WTC11 (cell line): Measurements from ENCODE around the gene ATF7. TPM values are rescaled to one million over a fixed set of nuclear protein-coding genes. Genes with fewer than 3 reads are reported as not detected.

Experiments
- ATAC-seq: fragments of 200-7000 bp; cut with Tn5 transposase; 2 replicates; pipeline ENCODE4 v1.10.0; 2021; ENCODE audit warnings: mild to moderate bottlenecking, moderate library complexity
- CTCF ChIA-PET: fragments of 300-600 bp; sonication (Branson Sonifier 250); formaldehyde crosslinking; loops from one replicate; lab custom pipeline; 2021; ENCODE audit warnings: antibody characterized with exemption; lab: Charles Lee
- POLR2A ChIA-PET: fragments of 350-600 bp; sonication (Branson Sonifier 250); formaldehyde crosslinking; loops from one replicate; lab custom pipeline; 2021; ENCODE audit warnings: antibody characterized with exemption; lab: Charles Lee
- DNase-seq: peaks from one replicate; pipeline ENCODE4 v3.0.0; 2021; ENCODE audit warnings: low spot score
- H3K27ac Mint-ChIP-seq: 2 replicates; pipeline ENCODE4 v1.8.0; 2021; ENCODE audit warnings: mixed read lengths
- H3K27me3 Mint-ChIP-seq: 2 replicates; pipeline ENCODE4 v1.8.0; 2021; ENCODE audit warnings: low read depth, mild to moderate bottlenecking, moderate library complexity, mixed read lengths
- H3K36me3 Mint-ChIP-seq: 2 replicates; pipeline ENCODE4 v1.8.0; 2021; ENCODE audit warnings: mixed read lengths
- H3K4me1 Mint-ChIP-seq: 2 replicates; pipeline ENCODE4 v1.8.0; 2022; ENCODE audit warnings: mixed read lengths
- H3K4me3 Mint-ChIP-seq: 2 replicates; pipeline ENCODE4 v1.8.0; 2021; ENCODE audit warnings: mild to moderate bottlenecking, moderate library complexity, mixed read lengths
- H3K9me3 Mint-ChIP-seq: 2 replicates; pipeline ENCODE4 v1.8.0; 2021; ENCODE audit warnings: mixed read lengths
- AR ChIP-seq: fragments of 250-450 bp; sonication (Bioruptor Pico); IDR thresholded peaks from 2 replicates; pipeline ENCODE4 v1.9.0; 2021; ENCODE audit warnings: mild to moderate bottlenecking
- ATF3 ChIP-seq: sonication (generic); formaldehyde crosslinking; conservative IDR thresholded peaks from 2 replicates; pipeline ENCODE4 v1.8.1; 2022; ENCODE audit warnings: mild to moderate bottlenecking, missing genetic modification reagents
- E2F4 ChIP-seq: sonication (generic); formaldehyde crosslinking; IDR thresholded peaks from 2 replicates; pipeline ENCODE4 v1.8.1; 2022; ENCODE audit warnings: low read depth, mild to moderate bottlenecking, moderate library complexity, missing genetic modification reagents, borderline replicate concordance
- ETV6 ChIP-seq: sonication (generic); formaldehyde crosslinking; IDR thresholded peaks from 2 replicates; pipeline ENCODE4 v1.8.1; 2022; ENCODE audit warnings: mild to moderate bottlenecking, missing genetic modification reagents
- NR1H2 ChIP-seq: sonication (generic); formaldehyde crosslinking; IDR thresholded peaks from 2 replicates; pipeline ENCODE4 v1.9.0; 2021; ENCODE audit warnings: mild to moderate bottlenecking, moderate library complexity, missing genetic modification reagents
- NR3C1 ChIP-seq: sonication (generic); formaldehyde crosslinking; conservative IDR thresholded peaks from 2 replicates; pipeline ENCODE4 v1.8.1; 2023; ENCODE audit warnings: low read depth, mild to moderate bottlenecking, missing genetic modification reagents
- SOX15 ChIP-seq: fragments of 250-450 bp; sonication (Bioruptor Pico); IDR thresholded peaks from 2 replicates; pipeline ENCODE4 v1.9.0; 2021; ENCODE audit warnings: mild to moderate bottlenecking
- TP53 ChIP-seq: sonication (generic); formaldehyde crosslinking; IDR thresholded peaks from 2 replicates; pipeline ENCODE4 v1.8.1; 2023; ENCODE audit warnings: mild to moderate bottlenecking, missing genetic modification reagents
- total RNA-seq: library from RNA; stranded (reverse); gene quantifications from 3 replicates; pipeline ENCODE4 v1.2.3, GENCODE V29; 2021
- TF ChIP-seq, protein P1 (sequence below): sonication (generic); formaldehyde crosslinking; IDR thresholded peaks from 2 replicates; pipeline ENCODE4 v1.8.0; 2023; ENCODE audit warnings: missing genetic modification reagents
- TF ChIP-seq, protein P2 (sequence below): sonication (generic); formaldehyde crosslinking; IDR thresholded peaks from 2 replicates; pipeline ENCODE4 v1.8.0; 2022; ENCODE audit warnings: missing genetic modification reagents
- TF ChIP-seq, protein P3 (sequence below): fragments of 250-450 bp; sonication (Bioruptor Pico); IDR thresholded peaks from 2 replicates; pipeline ENCODE4 v1.9.0; 2021; ENCODE audit warnings: mild to moderate bottlenecking, borderline replicate concordance

The ATF7 gene
- total RNA-seq, 1 experiment from 2014 or later = 16.3 TPM

GRCh38 chr12:53506450-53506785 is 119.8 kb downstream of the ATF7 start:
- Mint-ChIP-seq H3K27ac (no peak overlapping the region), H3K27me3 (no peaks in the 10 kb centered on the region), H3K9me3 (no peaks in the 10 kb centered on the region), H3K4me1 (peaks cover 12% of the 10 kb centered on the region), H3K4me3 (no peak overlapping the region), H3K36me3 (peaks cover 21% of the 10 kb centered on the region)
- DNase-seq = no peak
- ATAC-seq = no peak
- ChIA-PET POLR2A (no interaction called here), CTCF (interaction anchor here (0.9 to 6.8 kb wide), 2 partner anchors 26 to 154 kb away, joined by 4 to 99 read pairs; no protein-coding TSS in a partner anchor)
- TF ChIP-seq NR1H2 (CRISPR knock-in tag) (no peak), TP53 (no peak), NR3C1 (CRISPR knock-in tag) (no peak), ETV6 (CRISPR knock-in tag) (no peak), AR (CRISPR knock-in tag) (no peak), SOX15 (CRISPR knock-in tag) (no peak), ATF3 (CRISPR knock-in tag) (no peak), E2F4 (CRISPR knock-in tag) (no peak)
- TF ChIP-seq, protein P1, sequence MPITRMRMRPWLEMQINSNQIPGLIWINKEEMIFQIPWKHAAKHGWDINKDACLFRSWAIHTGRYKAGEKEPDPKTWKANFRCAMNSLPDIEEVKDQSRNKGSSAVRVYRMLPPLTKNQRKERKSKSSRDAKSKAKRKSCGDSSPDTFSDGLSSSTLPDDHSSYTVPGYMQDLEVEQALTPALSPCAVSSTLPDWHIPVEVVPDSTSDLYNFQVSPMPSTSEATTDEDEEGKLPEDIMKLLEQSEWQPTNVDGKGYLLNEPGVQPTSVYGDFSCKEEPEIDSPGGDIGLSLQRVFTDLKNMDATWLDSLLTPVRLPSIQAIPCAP = no peak
- TF ChIP-seq, protein P2, sequence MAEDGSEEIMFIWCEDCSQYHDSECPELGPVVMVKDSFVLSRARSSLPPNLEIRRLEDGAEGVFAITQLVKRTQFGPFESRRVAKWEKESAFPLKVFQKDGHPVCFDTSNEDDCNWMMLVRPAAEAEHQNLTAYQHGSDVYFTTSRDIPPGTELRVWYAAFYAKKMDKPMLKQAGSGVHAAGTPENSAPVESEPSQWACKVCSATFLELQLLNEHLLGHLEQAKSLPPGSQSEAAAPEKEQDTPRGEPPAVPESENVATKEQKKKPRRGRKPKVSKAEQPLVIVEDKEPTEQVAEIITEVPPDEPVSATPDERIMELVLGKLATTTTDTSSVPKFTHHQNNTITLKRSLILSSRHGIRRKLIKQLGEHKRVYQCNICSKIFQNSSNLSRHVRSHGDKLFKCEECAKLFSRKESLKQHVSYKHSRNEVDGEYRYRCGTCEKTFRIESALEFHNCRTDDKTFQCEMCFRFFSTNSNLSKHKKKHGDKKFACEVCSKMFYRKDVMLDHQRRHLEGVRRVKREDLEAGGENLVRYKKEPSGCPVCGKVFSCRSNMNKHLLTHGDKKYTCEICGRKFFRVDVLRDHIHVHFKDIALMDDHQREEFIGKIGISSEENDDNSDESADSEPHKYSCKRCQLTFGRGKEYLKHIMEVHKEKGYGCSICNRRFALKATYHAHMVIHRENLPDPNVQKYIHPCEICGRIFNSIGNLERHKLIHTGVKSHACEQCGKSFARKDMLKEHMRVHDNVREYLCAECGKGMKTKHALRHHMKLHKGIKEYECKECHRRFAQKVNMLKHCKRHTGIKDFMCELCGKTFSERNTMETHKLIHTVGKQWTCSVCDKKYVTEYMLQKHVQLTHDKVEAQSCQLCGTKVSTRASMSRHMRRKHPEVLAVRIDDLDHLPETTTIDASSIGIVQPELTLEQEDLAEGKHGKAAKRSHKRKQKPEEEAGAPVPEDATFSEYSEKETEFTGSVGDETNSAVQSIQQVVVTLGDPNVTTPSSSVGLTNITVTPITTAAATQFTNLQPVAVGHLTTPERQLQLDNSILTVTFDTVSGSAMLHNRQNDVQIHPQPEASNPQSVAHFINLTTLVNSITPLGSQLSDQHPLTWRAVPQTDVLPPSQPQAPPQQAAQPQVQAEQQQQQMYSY (CRISPR knock-in tag) = no peak
- TF ChIP-seq, protein P3, sequence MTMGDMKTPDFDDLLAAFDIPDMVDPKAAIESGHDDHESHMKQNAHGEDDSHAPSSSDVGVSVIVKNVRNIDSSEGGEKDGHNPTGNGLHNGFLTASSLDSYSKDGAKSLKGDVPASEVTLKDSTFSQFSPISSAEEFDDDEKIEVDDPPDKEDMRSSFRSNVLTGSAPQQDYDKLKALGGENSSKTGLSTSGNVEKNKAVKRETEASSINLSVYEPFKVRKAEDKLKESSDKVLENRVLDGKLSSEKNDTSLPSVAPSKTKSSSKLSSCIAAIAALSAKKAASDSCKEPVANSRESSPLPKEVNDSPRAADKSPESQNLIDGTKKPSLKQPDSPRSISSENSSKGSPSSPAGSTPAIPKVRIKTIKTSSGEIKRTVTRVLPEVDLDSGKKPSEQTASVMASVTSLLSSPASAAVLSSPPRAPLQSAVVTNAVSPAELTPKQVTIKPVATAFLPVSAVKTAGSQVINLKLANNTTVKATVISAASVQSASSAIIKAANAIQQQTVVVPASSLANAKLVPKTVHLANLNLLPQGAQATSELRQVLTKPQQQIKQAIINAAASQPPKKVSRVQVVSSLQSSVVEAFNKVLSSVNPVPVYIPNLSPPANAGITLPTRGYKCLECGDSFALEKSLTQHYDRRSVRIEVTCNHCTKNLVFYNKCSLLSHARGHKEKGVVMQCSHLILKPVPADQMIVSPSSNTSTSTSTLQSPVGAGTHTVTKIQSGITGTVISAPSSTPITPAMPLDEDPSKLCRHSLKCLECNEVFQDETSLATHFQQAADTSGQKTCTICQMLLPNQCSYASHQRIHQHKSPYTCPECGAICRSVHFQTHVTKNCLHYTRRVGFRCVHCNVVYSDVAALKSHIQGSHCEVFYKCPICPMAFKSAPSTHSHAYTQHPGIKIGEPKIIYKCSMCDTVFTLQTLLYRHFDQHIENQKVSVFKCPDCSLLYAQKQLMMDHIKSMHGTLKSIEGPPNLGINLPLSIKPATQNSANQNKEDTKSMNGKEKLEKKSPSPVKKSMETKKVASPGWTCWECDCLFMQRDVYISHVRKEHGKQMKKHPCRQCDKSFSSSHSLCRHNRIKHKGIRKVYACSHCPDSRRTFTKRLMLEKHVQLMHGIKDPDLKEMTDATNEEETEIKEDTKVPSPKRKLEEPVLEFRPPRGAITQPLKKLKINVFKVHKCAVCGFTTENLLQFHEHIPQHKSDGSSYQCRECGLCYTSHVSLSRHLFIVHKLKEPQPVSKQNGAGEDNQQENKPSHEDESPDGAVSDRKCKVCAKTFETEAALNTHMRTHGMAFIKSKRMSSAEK (CRISPR knock-in tag) = no peak
